PFSK-1 (cell line): ENCODE measurements around the gene PTPRT.

Source experiments
- FOXP2 ChIP-seq: optimal IDR thresholded peaks from 2 replicates; pipeline ENCODE3; 2011; ENCODE audit warnings: borderline replicate concordance, control low read depth, inconsistent platforms; ENCODE audit not compliant: insufficient read depth; ENCODE audit errors: extremely low read length, extremely low read depth
- POLR2AphosphoS5 ChIP-seq: IDR thresholded peaks from 2 replicates; pipeline ENCODE4 v1.6.1; 2012; ENCODE audit warnings: low read depth, mild to moderate bottlenecking, control low read depth, low read length, moderate library complexity
- SIN3A ChIP-seq: IDR thresholded peaks from 2 replicates; pipeline ENCODE4 v1.6.1; 2012; ENCODE audit warnings: mild to moderate bottlenecking, low read length, moderate library complexity, borderline replicate concordance; ENCODE audit not compliant: insufficient read depth
- TAF1 ChIP-seq: IDR thresholded peaks from 2 replicates; pipeline ENCODE4 v1.6.1; 2012; ENCODE audit warnings: low read length, control low read depth, borderline replicate concordance; ENCODE audit not compliant: insufficient read depth
- TF ChIP-seq, protein P1 (sequence below), 2 experiments: IDR thresholded peaks; 2 replicates each; pipeline versions ENCODE4 v1.6.1 to v1.8.0; 2011 to 2012; ENCODE audit warnings: low read depth in 2 of 2, low read length in 2 of 2, control low read depth in 1 of 2, inconsistent platforms in 1 of 2, mild to moderate bottlenecking in 1 of 2, moderate library complexity in 1 of 2; ENCODE audit not compliant: insufficient read depth in 1 of 2

The PTPRT gene

GRCh38 chr20:42346189-42347170, 843.2 kb downstream of the PTPRT start:
- TF ChIP-seq SIN3A, result no peak
- TF ChIP-seq POLR2AphosphoS5, result no peak
- TF ChIP-seq TAF1, result no peak
- TF ChIP-seq, protein P1, sequence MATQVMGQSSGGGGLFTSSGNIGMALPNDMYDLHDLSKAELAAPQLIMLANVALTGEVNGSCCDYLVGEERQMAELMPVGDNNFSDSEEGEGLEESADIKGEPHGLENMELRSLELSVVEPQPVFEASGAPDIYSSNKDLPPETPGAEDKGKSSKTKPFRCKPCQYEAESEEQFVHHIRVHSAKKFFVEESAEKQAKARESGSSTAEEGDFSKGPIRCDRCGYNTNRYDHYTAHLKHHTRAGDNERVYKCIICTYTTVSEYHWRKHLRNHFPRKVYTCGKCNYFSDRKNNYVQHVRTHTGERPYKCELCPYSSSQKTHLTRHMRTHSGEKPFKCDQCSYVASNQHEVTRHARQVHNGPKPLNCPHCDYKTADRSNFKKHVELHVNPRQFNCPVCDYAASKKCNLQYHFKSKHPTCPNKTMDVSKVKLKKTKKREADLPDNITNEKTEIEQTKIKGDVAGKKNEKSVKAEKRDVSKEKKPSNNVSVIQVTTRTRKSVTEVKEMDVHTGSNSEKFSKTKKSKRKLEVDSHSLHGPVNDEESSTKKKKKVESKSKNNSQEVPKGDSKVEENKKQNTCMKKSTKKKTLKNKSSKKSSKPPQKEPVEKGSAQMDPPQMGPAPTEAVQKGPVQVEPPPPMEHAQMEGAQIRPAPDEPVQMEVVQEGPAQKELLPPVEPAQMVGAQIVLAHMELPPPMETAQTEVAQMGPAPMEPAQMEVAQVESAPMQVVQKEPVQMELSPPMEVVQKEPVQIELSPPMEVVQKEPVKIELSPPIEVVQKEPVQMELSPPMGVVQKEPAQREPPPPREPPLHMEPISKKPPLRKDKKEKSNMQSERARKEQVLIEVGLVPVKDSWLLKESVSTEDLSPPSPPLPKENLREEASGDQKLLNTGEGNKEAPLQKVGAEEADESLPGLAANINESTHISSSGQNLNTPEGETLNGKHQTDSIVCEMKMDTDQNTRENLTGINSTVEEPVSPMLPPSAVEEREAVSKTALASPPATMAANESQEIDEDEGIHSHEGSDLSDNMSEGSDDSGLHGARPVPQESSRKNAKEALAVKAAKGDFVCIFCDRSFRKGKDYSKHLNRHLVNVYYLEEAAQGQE (IDR thresholded peaks at IDR 0.05; ENCODE audit: insufficient read depth in 1 of 2, low read depth in 2 of 2, low read length in 2 of 2), result no peak
- no peak for TF ChIP-seq FOXP2

DNA sequence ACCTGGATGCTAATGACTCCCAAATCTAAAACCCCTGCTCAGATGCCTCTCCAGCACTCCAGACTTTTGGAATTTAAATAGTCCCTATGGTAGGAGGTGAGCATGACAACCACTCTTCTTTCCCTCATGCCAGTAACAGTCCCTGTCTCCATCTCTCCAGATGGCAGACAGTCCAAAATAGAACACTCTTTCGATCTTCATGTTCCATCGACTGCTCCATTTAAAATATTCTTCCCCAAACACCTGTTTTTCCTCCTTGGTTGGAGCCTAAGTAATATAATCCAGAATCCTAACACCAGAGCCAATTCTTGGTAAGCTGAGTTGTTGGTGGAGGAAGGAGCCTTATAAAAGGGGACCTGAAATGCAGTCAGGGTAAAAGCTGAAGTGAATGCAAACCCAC, 848.1 kb downstream of the PTPRT start:
- no peak for TF ChIP-seq POLR2AphosphoS5
- TF ChIP-seq SIN3A, result no peak

- no peak for TF ChIP-seq FOXP2
- no peak for TF ChIP-seq POLR2AphosphoS5
- TF ChIP-seq SIN3A, result no peak
- TF ChIP-seq TAF1, result no peak
Observed at GRCh38 chr20:42340368-42340767, 849.3 kb downstream of the PTPRT start.

GRCh38 chr20:42338294-42339201, 851.2 kb downstream of the PTPRT start:
- TF ChIP-seq POLR2AphosphoS5, result no peak
- TF ChIP-seq, protein P1 (IDR thresholded peaks at IDR 0.05; ENCODE audit: insufficient read depth in 1 of 2, low read depth in 2 of 2, low read length in 2 of 2), result no peak
- no peak for TF ChIP-seq TAF1
- TF ChIP-seq SIN3A, result no peak
- no peak for TF ChIP-seq FOXP2

DNA sequence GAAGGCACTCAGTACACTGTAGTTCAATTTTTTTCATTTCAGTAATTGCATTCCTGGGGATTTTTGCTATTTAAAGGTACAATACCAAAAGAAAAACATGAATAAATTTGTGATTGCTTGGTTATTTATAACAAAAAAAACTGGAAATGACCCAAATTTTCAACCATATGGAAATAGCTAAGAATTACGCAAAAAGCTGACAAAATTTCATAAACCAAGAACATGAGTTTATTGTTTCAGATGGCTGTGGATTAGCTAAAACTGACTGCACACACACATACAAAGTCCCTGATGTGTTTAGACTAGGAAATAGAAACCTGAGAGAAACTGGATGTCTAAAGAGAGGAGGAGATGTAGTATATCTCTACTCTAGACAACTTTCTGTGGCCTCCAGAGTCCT, 853.1 kb downstream of the PTPRT start:
- TF ChIP-seq TAF1, result no peak
- no peak for TF ChIP-seq FOXP2
- no peak for TF ChIP-seq SIN3A
- no peak for TF ChIP-seq POLR2AphosphoS5
- TF ChIP-seq, protein P1 (IDR thresholded peaks at IDR 0.05; ENCODE audit: insufficient read depth in 1 of 2, low read depth in 2 of 2, low read length in 2 of 2), result no peak
